ENCODE measurements around the gene ZNF516. TPM values are rescaled to one million over a fixed set of nuclear protein-coding genes. Genes with fewer than 3 reads are reported as not detected.

Gene ZNF516
- total RNA-seq, 1 experiment from 2014 or later: 22.6 TPM

GRCh38 chr18:76521417-76522121 lies 26.5 kb upstream of the ZNF516 start:
- H3K4me3 Mint-ChIP-seq: peak overlapping the region in 1 of 2 experiments; percentile 27; a peak in 1 of 5 replicates
- H3K27ac ChIP-seq (ENCODE audit: insufficient read length, low read depth, low read length): peak overlapping the region; percentile 79
- no peaks in the 10 kb centered on the region for H3K9me3 ChIP-seq (ENCODE audit: control insufficient read depth, low read depth, low read length)
- H3K4me2 ChIP-seq (ENCODE audit: insufficient read depth, insufficient read length, low read length): no peak overlapping the region
- peak overlapping the region; percentile 99 for H2AFZ ChIP-seq (ENCODE audit: low read length)
- H3K9me3 Mint-ChIP-seq: no peaks in the 10 kb centered on the region
- H3K79me2 ChIP-seq (ENCODE audit: insufficient read depth, low read length): no peaks in the 10 kb centered on the region
- H3K18ac ChIP-seq (ENCODE audit: insufficient read length, low read depth, low read length): peak overlapping the region; percentile 99
- no peak overlapping the region for H2BK5ac ChIP-seq (ENCODE audit: insufficient read length, low read length)
- H2BK12ac ChIP-seq (ENCODE audit: insufficient read length, low read depth, low read length): no peak overlapping the region
- peak overlapping the region; percentile 98 for H4K8ac ChIP-seq (replicated peaks; ENCODE audit: insufficient read length, low read depth, low read length)
- peaks cover 12% of the 10 kb centered on the region for H3K23me2 ChIP-seq (ENCODE audit: insufficient read length, low read depth, low read length, poor library complexity, severe bottlenecking)
- H3K27ac Mint-ChIP-seq: no peak overlapping the region
- H2BK20ac ChIP-seq (ENCODE audit: low read depth, low read length, poor library complexity, severe bottlenecking): no peak overlapping the region
- H2BK15ac ChIP-seq (ENCODE audit: low read depth, low read length): no peak overlapping the region
- H3K4me1 Mint-ChIP-seq: peaks cover 44 to 46% of the 10 kb centered on the region in 2 experiments
- no peak overlapping the region for H3K9ac ChIP-seq (ENCODE audit: extremely low read depth, insufficient read length, low read length)
- H3K27me3 ChIP-seq (ENCODE audit: insufficient read depth, low read length): no peaks in the 10 kb centered on the region
- no peak overlapping the region for H4K91ac ChIP-seq (ENCODE audit: insufficient read length, low read depth, low read length)
- H3K14ac ChIP-seq (ENCODE audit: insufficient read depth, low read length): peak overlapping the region; percentile 100; the same call in 1 of the 2 replicates
- H3K27me3 Mint-ChIP-seq (ENCODE audit: low read depth): peaks cover 15% of the 10 kb centered on the region
- peaks cover 7% of the 10 kb centered on the region for H3K4me1 ChIP-seq (ENCODE audit: insufficient read depth, low read length)
- H3K4ac ChIP-seq (ENCODE audit: low read depth, low read length): peak overlapping the region; percentile 90; the same call in 1 of the 2 replicates
- H3K23ac ChIP-seq (ENCODE audit: insufficient read length, low read depth, low read length): no peak overlapping the region
- H4K20me1 ChIP-seq (ENCODE audit: control insufficient read depth, insufficient read depth, insufficient read length): no peaks in the 10 kb centered on the region
- H3K79me1 ChIP-seq (ENCODE audit: insufficient read depth, low read depth, low read length, poor library complexity, severe bottlenecking): no peaks in the 10 kb centered on the region
- TF ChIP-seq CTCF (conservative IDR thresholded peaks at IDR 0.05): no peak
- no peaks in the 10 kb centered on the region for H3K36me3 Mint-ChIP-seq (ENCODE audit: insufficient read depth in 1 of 3, low read depth in 3 of 3)
- DNase-seq: no peak
- no peak overlapping the region for H3T11ph ChIP-seq (ENCODE audit: low read length)
- H3K56ac ChIP-seq (ENCODE audit: insufficient read length, low read depth, low read length): no peak overlapping the region
- no peak overlapping the region for H2AK5ac ChIP-seq (ENCODE audit: insufficient read length, low read length)
- WGBS (ENCODE audit: extremely low coverage, insufficient read length, low lambda C conversion rate): no CpG with 5 or more reads among the region's 11 CpGs
- no peak overlapping the region for H4K5ac ChIP-seq (ENCODE audit: insufficient read length, low read depth, low read length)
- H2BK120ac ChIP-seq (ENCODE audit: low read depth, low read length, poor library complexity, severe bottlenecking): no peak overlapping the region

All from H9 (cell line).